Lower lobe of right lung (tissue), 2 donors: ENCODE results near the gene SMC1B. TPM values are rescaled to one million over a fixed set of nuclear protein-coding genes. Genes with fewer than 3 reads are reported as not detected.
"Not testable (repeated sequence)": the region's sequence is repeated elsewhere in the genome, so short reads cannot be mapped to it uniquely, and the experiment has no call there.

ENCODE experiments used
- ATAC-seq, 2 donors: fragments of 200-7000 bp; cut with Tn5 transposase; one replicate each; pipeline ENCODE4 v1.9.1; 2020 to 2022; ENCODE audit warnings: mild to moderate bottlenecking in 2 of 2, moderate library complexity in 2 of 2
- DNase-seq: peaks from one replicate; pipeline ENCODE4 v3.0.0-alpha.2; 2020
- H3K27ac ChIP-seq: fragments of 200-600 bp; one replicate; pipeline ENCODE4 v1.8.0; 2022
- H3K27me3 ChIP-seq: fragments of 200-600 bp; one replicate; pipeline ENCODE4 v1.8.0; 2022; ENCODE audit warnings: low read depth
- H3K36me3 ChIP-seq: fragments of 200-600 bp; one replicate; pipeline ENCODE4 v1.8.0; 2022; ENCODE audit warnings: mild to moderate bottlenecking
- H3K4me1 ChIP-seq: fragments of 200-600 bp; one replicate; pipeline ENCODE4 v1.8.0; 2022
- H3K4me3 ChIP-seq: fragments of 200-600 bp; one replicate; pipeline ENCODE4 v1.8.0; 2022; ENCODE audit warnings: mild to moderate bottlenecking
- H3K9me3 ChIP-seq: fragments of 200-600 bp; one replicate; pipeline ENCODE4 v1.8.0; 2022
- CTCF ChIP-seq: fragments of 200-600 bp; IDR thresholded peaks from one replicate; pipeline ENCODE4 v1.8.0; 2022; ENCODE audit warnings: antibody characterized with exemption, mild to moderate bottlenecking
- intact Hi-C: fragments of 100-400 bp; cut with DNase I; formaldehyde crosslinking; loops from one replicate; pipeline ENCODE4 v1.11.0; 2022
- total RNA-seq: library from RNA; stranded (reverse); fragmentation: NEBNext Ultra II Directional; extraction: Animal tissue kit (Norgen Biotek cat#: 25700); gene quantifications from one replicate; pipeline ENCODE4 v1.2.1, GENCODE V29; 2021
- donor health status: DM: no; HTN: yes; CAD: no; lungs with severe emphysema.

The SMC1B gene
- total RNA-seq, 1 donor from 2014 or later = not detected

- ATAC-seq (peak; percentile 72 to 73), DNase-seq (no peak)
- H3K9me3 ChIP-seq = no peaks in the 10 kb centered on the region
- no peak overlapping the region for H3K4me3 ChIP-seq
- intact Hi-C loops = no loop called here
- peaks cover 7% of the 10 kb centered on the region for H3K4me1 ChIP-seq
- peak; percentile 55 for TF ChIP-seq CTCF
- H3K27me3 ChIP-seq = no peaks in the 10 kb centered on the region
- no peaks in the 10 kb centered on the region for H3K36me3 ChIP-seq
- no peak overlapping the region for H3K27ac ChIP-seq
Observed at GRCh38 chr22:45441138-45441537, 27.7 kb upstream of the SMC1B start.

- H3K9me3 ChIP-seq, H3K27me3 ChIP-seq, H3K4me1 ChIP-seq, DNase-seq, ATAC-seq, H3K27ac ChIP-seq, H3K4me3 ChIP-seq, intact Hi-C loops, H3K36me3 ChIP-seq: not testable (repeated sequence)
Observed at GRCh38 chr22:45440688-45441087, 27.3 kb upstream of the SMC1B start.

GRCh38 chr22:45438336-45438735 lies 24.9 kb upstream of the SMC1B start:
- Histone ChIP-seq H3K36me3 (no peaks in the 10 kb centered on the region), H3K27me3 (no peaks in the 10 kb centered on the region), H3K9me3 (no peaks in the 10 kb centered on the region), H3K4me1 (peaks cover 16% of the 10 kb centered on the region), H3K27ac (no peak overlapping the region), H3K4me3 (no peak overlapping the region)
- TF ChIP-seq CTCF = no peak
- no peak for ATAC-seq
- intact Hi-C loops = no loop called here
- no peak for DNase-seq

- H3K4me1 ChIP-seq = peaks cover 16% of the 10 kb centered on the region
- H3K27me3 ChIP-seq, H3K9me3 ChIP-seq, H3K27ac ChIP-seq, DNase-seq, ATAC-seq, intact Hi-C loops, H3K36me3 ChIP-seq, H3K4me3 ChIP-seq: not testable (repeated sequence)
Observed at GRCh38 chr22:45436871-45437517, 23.6 kb upstream of the SMC1B start.

- TF ChIP-seq CTCF = peak; percentile 98
- Histone ChIP-seq H3K36me3 (no peaks in the 10 kb centered on the region), H3K4me1 (peaks cover 9% of the 10 kb centered on the region), H3K27ac (peak overlapping the region; percentile 66), H3K9me3 (no peaks in the 10 kb centered on the region), H3K27me3 (no peaks in the 10 kb centered on the region), H3K4me3 (no peak overlapping the region)
- peak; percentile 87 for DNase-seq
- peak; percentile 94 to 95 for ATAC-seq
- intact Hi-C loops = no loop called here
Observed at GRCh38 chr22:45435544-45436139, 22.2 kb upstream of the SMC1B start.

- Histone ChIP-seq H3K36me3 (no peaks in the 10 kb centered on the region), H3K9me3 (no peaks in the 10 kb centered on the region), H3K4me1 (peaks cover 9% of the 10 kb centered on the region), H3K27me3 (no peaks in the 10 kb centered on the region), H3K4me3 (no peak overlapping the region), H3K27ac (peak overlapping the region; percentile 66)
- DNase-seq (no peak), ATAC-seq (no peak)
- TF ChIP-seq CTCF = no peak
- intact Hi-C loops = no loop called here
Observed at GRCh38 chr22:45434981-45435380, 21.6 kb upstream of the SMC1B start.
